Duodenal mucosa (tissue), 2 donors: ENCODE results near the gene PPP3R1.
"Not testable (repeated sequence)": the region's sequence is repeated elsewhere in the genome, so short reads cannot be mapped to it uniquely, and the experiment has no call there.

Experiments
- H3K27ac ChIP-seq: one replicate; pipeline ENCODE4 v1.7.0; 2013; ENCODE audit warnings: low read depth, low read length
- H3K27me3 ChIP-seq, 2 donors: one replicate each; pipeline ENCODE4 v1.7.0; 2013; ENCODE audit warnings: low read length in 2 of 2, control low read depth in 1 of 2; ENCODE audit not compliant: insufficient read depth in 2 of 2, control insufficient read depth in 1 of 2
- H3K36me3 ChIP-seq, 2 donors: one replicate each; pipeline ENCODE4 v1.7.0; 2013; ENCODE audit warnings: low read length in 2 of 2, control low read depth in 1 of 2; ENCODE audit not compliant: insufficient read depth in 2 of 2, control insufficient read depth in 1 of 2
- H3K4me1 ChIP-seq, 2 donors: one replicate each; pipeline ENCODE4 v1.7.0; 2013; ENCODE audit warnings: low read length in 2 of 2, control low read depth in 1 of 2; ENCODE audit not compliant: insufficient read depth in 2 of 2, control insufficient read depth in 1 of 2
- H3K4me3 ChIP-seq, 2 donors: one replicate each; pipeline ENCODE4 v1.7.0; 2013; ENCODE audit warnings: low read length in 2 of 2, low read depth in 1 of 2
- H3K9ac ChIP-seq, 2 donors: one replicate each; pipeline ENCODE4 v1.7.0; 2013; ENCODE audit warnings: low read length in 2 of 2, low read depth in 1 of 2
- H3K9me3 ChIP-seq, 2 donors: one replicate each; pipeline ENCODE4 v1.7.0; 2013; ENCODE audit warnings: low read length in 2 of 2, control low read depth in 1 of 2; ENCODE audit not compliant: control insufficient read depth in 1 of 2

Gene PPP3R1

GRCh38 chr2:68178432-68178831, 73.9 kb downstream of the PPP3R1 start:
- no peaks in the 10 kb centered on the region for H3K27me3 ChIP-seq
- H3K36me3 ChIP-seq = peaks cover 20 to 39% of the 10 kb centered on the region in 2 donors
- H3K4me3 ChIP-seq = no peak overlapping the region
- H3K4me1 ChIP-seq = no peaks in the 10 kb centered on the region
- H3K27ac ChIP-seq = no peak overlapping the region
- no peak overlapping the region for H3K9ac ChIP-seq
- H3K9me3 ChIP-seq = no peaks in the 10 kb centered on the region

- Histone ChIP-seq H3K27me3 (no peaks in the 10 kb centered on the region), H3K36me3 (peaks cover 15 to 35% of the 10 kb centered on the region in 2 donors), H3K9ac (no peak overlapping the region), H3K4me3 (no peak overlapping the region), H3K27ac (no peak overlapping the region), H3K9me3 (no peaks in the 10 kb centered on the region), H3K4me1 (no peaks in the 10 kb centered on the region)
These were observed 74.8 kb downstream of the PPP3R1 start for GRCh38 chr2:68177541-68177940.

- H3K4me3 ChIP-seq = no peak overlapping the region
These were observed 75.7 kb downstream of the PPP3R1 start for GRCh38 chr2:68176657-68177056.

GRCh38 chr2:68175210-68175609, 77.1 kb downstream of the PPP3R1 start:
- not testable (repeated sequence) for H3K4me3 ChIP-seq, H3K9me3 ChIP-seq, H3K4me1 ChIP-seq, H3K27me3 ChIP-seq, H3K9ac ChIP-seq, H3K27ac ChIP-seq
- H3K36me3 ChIP-seq = peaks cover 12 to 37% of the 10 kb centered on the region in 2 donors

More at GRCh38 chr2:68176657-68177056, 75.7 kb downstream of the PPP3R1 start:
- no peak overlapping the region for H3K27ac ChIP-seq
- H3K27me3 ChIP-seq = no peaks in the 10 kb centered on the region
- no peak overlapping the region for H3K9ac ChIP-seq
- no peaks in the 10 kb centered on the region for H3K9me3 ChIP-seq
- no peaks in the 10 kb centered on the region for H3K4me1 ChIP-seq
- peaks cover 15 to 35% of the 10 kb centered on the region in 2 donors for H3K36me3 ChIP-seq

GRCh38 chr2:68172990-68173700, 79.2 kb downstream of the PPP3R1 start:
- Histone ChIP-seq H3K4me3 (no peak overlapping the region), H3K9me3 (no peaks in the 10 kb centered on the region), H3K27me3 (no peaks in the 10 kb centered on the region), H3K36me3 (peaks cover 7 to 32% of the 10 kb centered on the region in 2 donors), H3K4me1 (no peaks in the 10 kb centered on the region), H3K27ac (no peak overlapping the region), H3K9ac (no peak overlapping the region)

GRCh38 chr2:68172521-68172920, 79.8 kb downstream of the PPP3R1 start:
- no peaks in the 10 kb centered on the region for H3K4me1 ChIP-seq
- no peaks in the 10 kb centered on the region for H3K9me3 ChIP-seq
- no peak overlapping the region for H3K27ac ChIP-seq
- H3K9ac ChIP-seq = no peak overlapping the region
- no peak overlapping the region for H3K4me3 ChIP-seq
- no peaks in the 10 kb centered on the region for H3K27me3 ChIP-seq
- H3K36me3 ChIP-seq = peaks cover 7 to 29% of the 10 kb centered on the region in 2 donors

- Histone ChIP-seq H3K27ac (no peak overlapping the region), H3K9ac (no peak overlapping the region), H3K36me3 (peaks cover 7 to 28% of the 10 kb centered on the region in 2 donors), H3K9me3 (no peaks in the 10 kb centered on the region), H3K4me1 (no peaks in the 10 kb centered on the region), H3K4me3 (no peak overlapping the region), H3K27me3 (no peaks in the 10 kb centered on the region)
These were observed 80.6 kb downstream of the PPP3R1 start for GRCh38 chr2:68171684-68172083.

GRCh38 chr2:68171146-68171545, 81.2 kb downstream of the PPP3R1 start:
- no peak overlapping the region for H3K4me3 ChIP-seq
- H3K9me3 ChIP-seq = no peaks in the 10 kb centered on the region
- no peaks in the 10 kb centered on the region for H3K4me1 ChIP-seq
- peaks cover 5 to 32% of the 10 kb centered on the region in 2 donors for H3K36me3 ChIP-seq
- no peaks in the 10 kb centered on the region for H3K27me3 ChIP-seq
- no peak overlapping the region for H3K9ac ChIP-seq
- H3K27ac ChIP-seq = no peak overlapping the region

- Histone ChIP-seq H3K9me3 (no peaks in the 10 kb centered on the region), H3K27me3 (no peaks in the 10 kb centered on the region), H3K36me3 (peaks cover 0 to 28% of the 10 kb centered on the region in 2 donors), H3K9ac (no peak overlapping the region), H3K27ac (no peak overlapping the region), H3K4me3 (no peak overlapping the region), H3K4me1 (no peaks in the 10 kb centered on the region)
These were observed 83.0 kb downstream of the PPP3R1 start for GRCh38 chr2:68169308-68169707.

GRCh38 chr2:68167186-68167585, 85.1 kb downstream of the PPP3R1 start:
- Histone ChIP-seq H3K27me3 (no peaks in the 10 kb centered on the region), H3K27ac (no peak overlapping the region), H3K36me3 (peaks cover 0 to 39% of the 10 kb centered on the region in 2 donors), H3K9me3 (no peaks in the 10 kb centered on the region), H3K9ac (no peak overlapping the region), H3K4me1 (no peaks in the 10 kb centered on the region), H3K4me3 (no peak overlapping the region)
